ENCODE data around the gene UNC5CL.
A peak's percentile ranks its signal among the peaks of the same experiment; 100 is the strongest.

The UNC5CL gene

GRCh38 chr6:41063884-41064285 lies 24.9 kb upstream of the UNC5CL start:
- no peak for DNase-seq

GRCh38 chr6:41062056-41062455 lies 23.0 kb upstream of the UNC5CL start:
- DNase-seq = no peak

- DNase-seq = no peak
Measured at GRCh38 chr6:41061196-41061726, 22.2 kb upstream of the UNC5CL start.

GRCh38 chr6:41059556-41059955 lies 20.5 kb upstream of the UNC5CL start:
- DNase-seq = no peak

- DNase-seq = no peak
Measured at GRCh38 chr6:41058783-41059181, 19.8 kb upstream of the UNC5CL start.

DNA sequence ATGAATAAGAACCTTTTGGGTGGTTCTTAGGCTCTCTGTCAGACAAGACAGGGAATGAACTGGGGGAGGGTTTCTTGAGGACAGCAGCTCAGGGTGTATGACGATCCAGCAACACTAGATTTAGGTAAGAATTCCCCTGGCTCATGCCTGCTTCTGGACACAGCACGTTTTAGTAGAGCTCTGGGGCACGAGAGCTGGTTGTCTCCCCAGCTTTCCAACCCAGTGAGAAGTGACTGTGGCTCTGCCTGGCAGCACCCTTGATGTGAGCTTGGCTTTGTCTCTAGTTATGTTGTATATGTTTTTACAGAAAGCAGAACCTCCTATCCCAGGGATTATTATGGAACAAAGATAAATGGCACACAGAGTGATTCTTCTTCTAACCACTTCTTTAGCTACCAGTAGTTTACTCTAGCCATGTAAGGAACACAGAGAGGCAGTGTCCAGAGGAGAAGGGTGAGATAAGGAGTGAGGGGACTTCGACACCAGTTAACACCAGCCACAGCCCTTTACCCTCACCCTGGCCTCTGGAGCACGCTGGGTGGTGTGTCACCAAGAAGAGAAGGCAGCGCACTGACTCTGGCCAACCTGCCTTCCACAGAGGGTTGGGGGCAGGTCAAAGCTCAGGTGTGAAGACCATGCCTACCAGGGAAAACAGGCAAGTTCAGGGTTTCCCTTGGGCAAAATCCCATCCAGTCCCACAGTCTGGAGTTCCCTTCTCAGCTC lies 17.9 kb upstream of the UNC5CL start:
- no peak for DNase-seq

DNA sequence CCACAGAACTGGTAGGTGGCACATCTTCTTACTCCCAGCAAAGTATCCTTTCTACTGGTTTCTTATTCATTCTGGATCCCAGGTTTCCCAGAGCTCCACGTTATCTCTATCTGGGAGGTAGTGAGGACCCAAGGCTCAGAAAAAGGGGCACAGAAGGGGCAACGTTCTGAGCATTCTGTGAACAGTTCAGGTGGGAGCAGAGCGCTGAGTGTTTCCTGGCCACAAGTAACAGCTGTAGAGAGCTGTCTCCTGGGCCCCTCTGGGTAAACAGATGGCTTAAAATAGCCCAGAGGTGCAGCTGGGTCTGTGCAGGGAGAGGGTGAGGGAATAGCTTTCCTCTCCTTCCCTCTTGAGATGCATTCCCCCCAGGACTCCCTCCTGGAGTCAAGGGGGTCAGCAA lies 16.1 kb upstream of the UNC5CL start:
- DNase-seq = no peak

DNA sequence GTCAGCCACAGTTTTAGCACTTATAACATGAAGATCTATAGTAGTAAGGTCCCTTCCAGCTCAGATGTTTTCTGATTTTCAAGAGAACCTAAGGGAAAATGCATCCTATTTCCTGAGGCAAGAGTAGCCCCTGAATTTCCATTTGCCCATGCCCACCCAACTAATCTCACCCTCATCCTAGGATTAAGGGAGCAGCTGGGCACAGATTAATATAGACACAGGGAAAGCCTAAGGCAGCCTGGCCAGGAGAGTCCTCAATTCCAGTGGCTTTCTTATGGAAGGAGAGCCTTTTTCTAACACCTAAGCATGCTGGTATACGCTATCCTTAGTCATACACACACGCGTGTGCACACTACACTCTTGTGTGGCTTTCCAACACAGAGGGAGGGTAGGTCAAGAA lies 15.5 kb upstream of the UNC5CL start:
- no peak for DNase-seq

- no peak for DNase-seq
Measured at GRCh38 chr6:41053041-41053440, 14.0 kb upstream of the UNC5CL start, which contains the start of gene APOBEC2. TSS of gene APOBEC2 (plus strand) at chr6:41053202. CDS start at chr6:41053348, 146 bp downstream.

DNA sequence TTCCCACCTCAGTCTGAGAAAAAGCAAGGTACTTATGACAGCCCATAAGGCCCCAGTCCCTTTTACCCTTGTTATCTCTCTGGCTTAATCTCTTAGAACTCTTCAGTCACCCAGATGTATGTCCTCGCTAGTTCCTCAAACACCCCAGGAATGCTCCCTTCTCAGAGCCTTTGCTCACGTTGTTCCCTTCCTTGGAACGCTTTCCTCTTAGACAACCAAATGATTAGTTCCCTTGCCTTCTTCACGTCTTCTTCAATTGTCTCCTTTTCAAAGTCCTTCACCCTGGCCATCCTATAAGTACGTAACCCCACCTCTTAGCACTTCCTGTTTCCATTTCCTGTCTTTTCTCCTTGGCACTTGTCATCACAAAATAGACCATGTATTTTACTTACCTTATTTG lies 12.9 kb upstream of the UNC5CL start:
- peak in 1 of 2 donors; percentile 29 for DNase-seq

- DNase-seq = no peak
Measured at GRCh38 chr6:41050536-41050935, 11.5 kb upstream of the UNC5CL start.

DNA sequence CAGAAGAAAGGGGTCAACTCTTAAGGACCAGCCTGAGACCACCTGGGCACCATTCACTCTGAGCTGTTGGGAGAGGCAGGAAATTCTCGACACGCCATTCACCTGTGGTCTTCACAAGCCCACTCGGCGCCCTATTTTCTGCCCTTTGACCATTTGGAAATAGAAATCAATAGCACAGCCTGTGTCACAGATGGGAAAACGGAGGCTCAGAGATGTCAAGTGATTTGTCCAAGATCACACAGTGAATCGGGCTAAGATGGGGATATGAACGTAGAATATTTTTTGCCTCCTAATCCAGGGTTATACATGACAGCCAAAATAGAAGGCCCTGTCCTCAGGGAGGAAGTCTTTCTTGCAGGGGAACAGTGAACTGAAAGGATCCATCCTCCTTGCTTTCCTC lies 10.9 kb upstream of the UNC5CL start:
- no peak for DNase-seq

GRCh38 chr6:41049521-41049920 lies 10.5 kb upstream of the UNC5CL start:
- DNase-seq = no peak

DNA sequence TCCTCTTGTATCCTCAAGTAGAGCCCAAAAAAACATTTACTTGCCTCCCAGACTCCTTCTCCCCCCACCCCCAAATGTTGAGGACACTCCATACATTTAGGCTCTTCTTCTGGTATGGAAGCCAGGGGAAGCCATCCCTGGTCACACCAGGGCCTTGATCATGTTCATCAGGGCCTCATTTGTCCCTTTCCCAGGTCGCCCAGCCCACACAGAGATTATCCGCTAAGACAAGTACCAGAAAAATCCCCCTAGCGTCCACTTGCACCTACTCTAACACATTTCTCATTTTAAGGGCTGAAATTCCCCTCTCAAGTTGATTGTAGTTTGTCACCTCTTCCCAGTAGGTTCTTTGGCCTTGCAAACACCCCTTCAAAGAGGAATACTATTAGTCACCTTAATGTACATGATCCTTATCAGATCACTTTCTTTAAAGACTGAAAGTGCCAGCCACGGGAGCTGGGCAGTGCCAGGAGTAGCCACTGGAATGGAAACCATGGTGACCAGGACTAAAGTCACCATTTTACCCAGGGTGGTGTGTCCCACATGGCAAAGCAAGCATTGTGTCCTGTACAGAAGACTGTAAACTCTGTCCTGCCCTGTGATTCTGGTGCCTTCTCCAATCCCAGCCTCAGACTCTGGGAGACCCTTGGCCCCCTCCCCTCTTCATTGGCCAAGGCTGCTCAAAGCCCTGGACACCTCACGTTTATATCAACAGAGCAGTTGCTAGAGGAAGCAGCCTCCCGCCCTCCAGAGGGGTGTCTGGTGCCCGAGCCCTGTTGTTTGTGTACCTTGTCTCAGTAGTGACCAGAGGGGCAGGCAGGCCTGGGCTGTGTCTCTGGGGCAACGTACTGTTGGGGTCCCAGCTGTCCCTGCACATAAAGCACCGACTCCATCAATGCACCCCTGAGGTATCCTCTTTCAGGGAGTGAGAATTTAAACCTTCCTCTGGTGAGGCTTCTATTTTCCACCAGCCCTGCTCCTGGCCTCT lies 9.0 kb upstream of the UNC5CL start:
- DNase-seq = no peak

DNA sequence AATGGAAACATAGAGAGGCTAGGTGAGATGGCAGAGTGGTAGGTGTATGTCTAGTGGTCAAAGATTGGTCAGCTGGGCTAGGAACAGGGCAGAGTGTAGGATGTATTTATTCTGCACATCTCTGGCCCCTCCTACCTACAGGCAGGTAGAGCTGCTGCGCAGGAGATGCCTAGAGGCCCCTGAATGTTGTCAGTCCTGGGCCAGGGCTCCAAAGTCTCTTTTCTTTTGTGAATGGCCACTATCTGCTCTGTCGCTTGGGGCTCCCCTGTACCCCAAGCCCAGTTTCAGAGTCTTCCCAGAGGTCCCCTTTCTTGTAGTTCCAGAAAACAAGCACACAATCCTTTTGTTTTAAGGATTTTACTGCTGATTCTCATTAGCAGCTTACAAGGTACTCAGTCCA lies 8.3 kb upstream of the UNC5CL start:
- DNase-seq = no peak

GRCh38 chr6:41046084-41046483 lies 7.1 kb upstream of the UNC5CL start:
- DNase-seq = no peak

- DNase-seq = no peak
Measured at GRCh38 chr6:41045664-41046063, 6.6 kb upstream of the UNC5CL start.

- no peak for DNase-seq
Measured at GRCh38 chr6:41043151-41043550, 4.1 kb upstream of the UNC5CL start.

DNA sequence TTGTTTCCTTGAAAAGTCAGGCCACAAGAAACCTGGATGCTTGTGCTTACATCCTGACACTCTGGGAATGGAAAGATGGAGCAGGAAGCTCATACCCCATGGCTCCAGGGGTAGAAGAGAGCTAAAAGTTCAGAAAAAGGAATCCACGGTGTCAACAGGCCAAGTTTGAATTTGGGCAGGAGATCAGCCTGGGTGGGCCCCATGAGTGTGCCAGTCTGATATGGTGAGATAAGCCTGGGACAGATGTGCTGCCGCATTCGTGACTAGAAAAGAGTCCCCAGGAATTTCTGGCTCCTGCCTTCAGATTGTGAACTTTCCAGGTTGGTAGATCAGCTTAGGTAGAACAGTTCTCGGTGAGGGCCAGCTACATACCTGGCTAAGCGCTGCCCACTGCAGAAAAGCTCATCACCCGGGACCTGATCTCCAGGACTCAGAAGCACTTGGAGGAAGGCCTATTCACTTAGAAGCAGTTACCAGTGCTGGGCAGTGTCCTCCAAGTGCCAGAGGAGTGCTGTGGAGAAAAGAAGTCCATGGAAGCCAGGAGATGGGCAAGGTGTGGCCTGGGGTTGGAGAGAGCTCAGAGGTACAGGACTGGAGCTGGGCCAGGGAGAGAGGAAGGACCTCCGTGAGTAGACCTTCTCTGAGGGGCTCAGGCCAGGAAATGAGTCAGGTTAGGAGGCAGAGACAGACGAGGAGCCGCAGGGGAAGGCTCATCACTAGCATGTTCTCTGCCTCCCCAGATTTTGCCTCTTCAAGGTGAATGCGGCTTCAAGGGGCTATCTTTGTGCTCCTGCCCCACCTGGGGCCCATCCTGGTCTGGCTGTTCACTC lies 3.4 kb upstream of the UNC5CL start, which contains the start of gene TSPO2:
Gene TSPO2, plus strand, starts transcription at position 242 of the 830 bp plus-strand sequence. Its CDS starts 519 bp downstream, at position 761.
- no peak for DNase-seq

DNA sequence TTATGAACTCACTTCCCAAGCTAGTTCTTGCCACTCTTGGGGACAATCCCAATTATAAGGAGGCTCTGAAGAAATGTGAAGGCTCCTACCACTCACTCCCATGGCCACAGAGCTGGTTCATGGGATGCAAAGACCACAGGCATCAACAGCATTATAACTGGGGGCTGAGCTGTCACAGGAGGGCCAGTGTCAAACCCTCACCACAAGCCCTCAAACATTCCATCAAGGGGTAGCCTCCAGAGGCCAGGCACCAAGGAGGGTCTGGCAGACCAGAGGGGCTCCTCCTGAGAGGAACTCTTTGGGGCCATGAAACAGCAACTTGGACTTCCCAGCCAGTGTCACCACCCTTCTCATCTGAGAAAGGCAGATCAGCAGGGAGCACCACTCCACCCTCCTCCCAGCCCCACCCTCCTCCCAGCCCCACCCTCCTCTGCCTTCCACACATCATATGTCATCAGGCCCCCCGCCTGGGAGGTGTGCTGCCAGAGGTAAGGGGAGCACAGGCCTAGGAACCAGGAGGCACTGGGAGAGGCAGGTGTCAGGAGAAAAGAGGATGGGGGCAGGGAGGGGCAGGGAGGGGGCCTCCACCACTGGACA lies 2.0 kb upstream of the UNC5CL start:
- DNase-seq = no peak

DNA sequence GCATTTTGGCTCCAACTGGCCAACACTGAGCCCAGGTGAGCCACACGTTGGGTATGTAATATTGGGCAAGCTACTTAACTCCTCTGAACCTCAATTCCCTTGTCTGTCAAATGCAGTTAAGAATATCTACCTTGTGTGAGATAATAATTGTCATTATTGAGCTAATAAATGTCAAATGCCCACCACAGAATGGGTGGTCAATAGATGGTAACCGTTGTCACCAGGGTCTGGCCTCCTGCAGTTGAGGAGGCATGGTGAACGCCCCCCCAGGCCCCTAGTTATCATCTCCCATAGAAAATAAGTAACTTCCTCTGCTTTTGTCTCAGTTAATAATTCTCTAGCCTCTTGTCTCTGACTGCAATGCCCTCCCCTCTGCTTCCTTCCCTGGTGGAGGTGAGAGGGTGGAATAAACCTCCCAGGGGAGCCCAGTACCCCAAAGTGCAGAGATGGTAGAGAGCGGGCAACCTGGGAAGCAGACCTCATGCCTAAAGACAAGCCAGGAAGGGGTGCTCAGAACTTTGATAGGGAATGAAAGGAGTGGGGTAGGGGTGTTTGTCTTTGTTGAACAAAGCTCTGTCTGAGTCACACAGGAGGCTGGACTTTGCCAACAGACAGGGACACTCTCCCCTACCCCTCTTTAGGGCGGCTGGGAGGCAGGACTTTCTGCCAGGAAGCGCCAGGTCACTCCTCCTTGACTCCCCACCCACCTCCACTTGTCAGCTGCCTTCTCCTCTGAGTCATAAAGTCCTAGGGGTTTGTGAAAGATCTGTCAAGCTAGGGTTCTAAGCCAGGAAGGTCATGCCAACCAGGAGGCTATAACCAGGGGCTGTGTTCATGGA lies 1.3 kb upstream of the UNC5CL start:
- no peak for DNase-seq

All from CD4-positive, alpha-beta T cell treated with Interferon alpha-2 for 1 hour (primary cell).